Liver (tissue), 9 donors: Measurements from ENCODE around the gene C11orf21. TPM values are rescaled to one million over a fixed set of nuclear protein-coding genes. Genes with fewer than 3 reads are reported as not detected.

ENCODE experiments used
- DNase-seq: peaks from one replicate; pipeline ENCODE4 v3.0.0-alpha.2; 2017; ENCODE audit warnings: low spot score
- H3K27ac ChIP-seq, 2 donors: one replicate each; pipeline ENCODE4 v1.7.0; 2013; ENCODE audit warnings: inconsistent platforms in 2 of 2, low read length in 2 of 2, control low read depth in 1 of 2, low read depth in 1 of 2, mild to moderate bottlenecking in 1 of 2
- H3K27me3 ChIP-seq, 4 donors: one replicate each; pipeline versions ENCODE4 v1.6.1 to v1.7.0; 2013; ENCODE audit warnings: low read length in 3 of 4, inconsistent platforms in 1 of 4, mild to moderate bottlenecking in 1 of 4, moderate library complexity in 1 of 4; ENCODE audit not compliant: control insufficient read depth in 4 of 4, insufficient read depth in 4 of 4
- H3K36me3 ChIP-seq, 4 donors: one replicate each; pipeline versions ENCODE4 v1.6.1 to v1.7.0; 2013; ENCODE audit warnings: low read length in 3 of 4, mild to moderate bottlenecking in 3 of 4, low read depth in 1 of 4, moderate library complexity in 1 of 4; ENCODE audit not compliant: control insufficient read depth in 4 of 4, insufficient read depth in 3 of 4
- H3K4me1 ChIP-seq, 4 donors: one replicate each; pipeline versions ENCODE4 v1.6.1 to v1.7.0; 2013; ENCODE audit warnings: low read length in 3 of 4, mild to moderate bottlenecking in 3 of 4, moderate library complexity in 1 of 4; ENCODE audit not compliant: control insufficient read depth in 4 of 4, insufficient read depth in 4 of 4
- H3K4me3 ChIP-seq, 3 donors: one replicate each; pipeline versions ENCODE4 v1.6.1 to v1.7.0; 2013; ENCODE audit warnings: low read length in 3 of 3, control low read depth in 1 of 3, low read depth in 1 of 3, mild to moderate bottlenecking in 1 of 3
- H3K9ac ChIP-seq, 2 donors: one replicate each; pipeline ENCODE4 v1.7.0; 2013; ENCODE audit warnings: low read length in 2 of 2, mild to moderate bottlenecking in 2 of 2, moderate library complexity in 2 of 2, control low read depth in 1 of 2, low read depth in 1 of 2
- H3K9me3 ChIP-seq, 4 donors: one replicate each; pipeline versions ENCODE4 v1.6.1 to v1.7.0; 2013; ENCODE audit warnings: low read length in 3 of 4; ENCODE audit not compliant: control insufficient read depth in 4 of 4
- EGR1 ChIP-seq, 2 donors: IDR thresholded peaks; 2 replicates each; pipeline ENCODE4 v1.6.1; 2016 to 2018; ENCODE audit warnings: antibody characterized with exemption in 2 of 2, low read depth in 2 of 2
- FOXA1 ChIP-seq: IDR thresholded peaks from 2 replicates; pipeline ENCODE4 v1.6.1; 2016; ENCODE audit warnings: antibody characterized with exemption
- FOXA2 ChIP-seq: IDR thresholded peaks from 2 replicates; pipeline ENCODE4 v1.6.1; 2016; ENCODE audit warnings: antibody characterized with exemption
- GABPA ChIP-seq, 2 donors: IDR thresholded peaks in 1 of 2; conservative IDR thresholded peaks in 1 of 2; 2 replicates each; pipeline ENCODE4 v1.6.1; 2016; ENCODE audit warnings: antibody characterized with exemption in 2 of 2, mild to moderate bottlenecking in 1 of 2, moderate library complexity in 1 of 2
- HNF4A ChIP-seq, 2 donors: conservative IDR thresholded peaks; 2 replicates each; pipeline ENCODE4 v1.6.1; 2016; ENCODE audit warnings: antibody characterized with exemption in 2 of 2, mild to moderate bottlenecking in 2 of 2
- HNF4G ChIP-seq: IDR thresholded peaks from 2 replicates; pipeline ENCODE4 v1.6.1; 2016; ENCODE audit warnings: antibody characterized with exemption
- JUND ChIP-seq, 2 donors: IDR thresholded peaks; 2 replicates each; pipeline ENCODE4 v1.6.1; 2016; ENCODE audit warnings: antibody characterized with exemption in 2 of 2
- NR2F2 ChIP-seq: IDR thresholded peaks from 2 replicates; pipeline ENCODE4 v1.6.1; 2016; ENCODE audit warnings: antibody characterized with exemption
- RAD21 ChIP-seq, 2 donors: IDR thresholded peaks; 2 replicates each; pipeline ENCODE4 v1.6.1; 2016; ENCODE audit warnings: antibody characterized with exemption in 2 of 2, mild to moderate bottlenecking in 2 of 2
- RXRA ChIP-seq, 2 donors: IDR thresholded peaks; 2 replicates each; pipeline ENCODE4 v1.6.1; 2017 to 2018; ENCODE audit warnings: antibody characterized with exemption in 2 of 2, mild to moderate bottlenecking in 1 of 2
- TAF1 ChIP-seq: conservative IDR thresholded peaks from 2 replicates; pipeline ENCODE4 v1.6.1; 2016; ENCODE audit warnings: antibody characterized with exemption, mild to moderate bottlenecking
- YY1 ChIP-seq: IDR thresholded peaks from 2 replicates; pipeline ENCODE4 v1.6.1; 2016; ENCODE audit warnings: antibody characterized with exemption, mild to moderate bottlenecking
- WGBS: extraction: QIAGEN DNeasy Blood & Tissue Kit; methylation state at CpG from one replicate; pipeline ENCODE4 v1.1.7; 2013; 5-methylcytosine and 5-hydroxymethylcytosine counted together
- polyA plus RNA-seq, 2 donors: library from polyadenylated mRNA; stranded (reverse) in 1 of 2; unstranded in 1 of 2; fragments of 200-250 nt in 1 of 2; fragments of >200 nt in 1 of 2; fragmentation: Nextera tagmentation in 1 of 2; extraction: Ambion mirVana in 1 of 2; gene quantifications; one replicate each; pipeline versions ENCODE4 v1.2.1 to v1.2.3, GENCODE V29; 2013 to 2015
- total RNA-seq, 2 donors: library from RNA; depleted of rRNA; stranded (reverse); fragments of >200 nt; gene quantifications; one replicate each; pipeline ENCODE4 v1.2.3, GENCODE V29; 2014
- TF ChIP-seq, protein P1 (sequence below): fragments of 150-350 bp; IDR thresholded peaks from 2 replicates; pipeline ENCODE4 v1.5.1; 2017; ENCODE audit warnings: improper control_type of control experiment, low read depth, low read length; ENCODE audit not compliant: missing input control
- TF ChIP-seq, protein P2 (sequence below): IDR thresholded peaks from 2 replicates; pipeline ENCODE4 v1.6.1; 2016; ENCODE audit warnings: antibody characterized with exemption
- TF ChIP-seq, protein P3 (sequence below): IDR thresholded peaks from 2 replicates; pipeline ENCODE4 v1.6.1; 2016; ENCODE audit warnings: antibody characterized with exemption
- donor health status: healthy.
- donor health status: healthy.
- donor health status: healthy.
- donor health status: healthy.
- donor health status: healthy.

C11orf21 gene
- total and polyA plus RNA-seq, 4 donors, result 0.14 to 16.2 (median 0.44) TPM

DNA sequence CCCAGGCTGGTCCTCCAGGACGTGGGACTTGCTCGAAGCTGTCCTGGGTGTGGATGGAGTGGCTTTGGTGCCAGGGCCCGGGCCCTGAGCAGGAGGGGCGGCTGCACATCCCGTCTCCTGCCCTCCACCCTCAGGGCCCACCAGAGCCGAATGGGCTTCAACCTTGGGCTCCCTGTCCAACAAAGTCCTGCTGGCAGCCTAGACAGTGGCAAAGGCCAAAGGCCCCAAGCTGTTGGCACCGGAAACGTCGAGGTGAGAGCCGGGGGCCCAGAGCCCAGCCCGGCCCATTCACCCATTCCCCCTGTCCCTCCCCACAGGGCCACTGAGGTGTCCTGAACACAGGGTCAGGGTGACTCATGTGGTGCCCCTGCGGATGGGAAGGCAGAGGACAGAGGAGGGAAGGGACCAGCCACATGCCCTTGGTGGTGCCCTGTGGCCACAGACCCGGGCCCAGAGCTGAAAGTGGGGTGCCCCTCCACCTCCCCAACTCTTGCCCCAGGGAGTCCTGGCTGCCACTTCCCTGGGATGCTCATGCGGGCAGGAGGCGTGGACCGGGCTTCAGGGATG, 9.2 kb upstream of the C11orf21 start:
- 81% methylated on average over 16 of the region's 16 CpGs for WGBS
- TF ChIP-seq TAF1 (no peak), JUND (IDR thresholded peaks at IDR 0.05) (no peak), FOXA1 (no peak), HNF4A (conservative IDR thresholded peaks at IDR 0.05) (no peak), NR2F2 (no peak), RXRA (IDR thresholded peaks at IDR 0.05) (no peak), RAD21 (IDR thresholded peaks at IDR 0.05) (no peak), HNF4G (no peak), GABPA (IDR thresholded peaks at IDR 0.05 in 1 of 2, conservative IDR thresholded peaks at IDR 0.05 in 1 of 2) (no peak), FOXA2 (no peak), YY1 (no peak)
- TF ChIP-seq, protein P1, sequence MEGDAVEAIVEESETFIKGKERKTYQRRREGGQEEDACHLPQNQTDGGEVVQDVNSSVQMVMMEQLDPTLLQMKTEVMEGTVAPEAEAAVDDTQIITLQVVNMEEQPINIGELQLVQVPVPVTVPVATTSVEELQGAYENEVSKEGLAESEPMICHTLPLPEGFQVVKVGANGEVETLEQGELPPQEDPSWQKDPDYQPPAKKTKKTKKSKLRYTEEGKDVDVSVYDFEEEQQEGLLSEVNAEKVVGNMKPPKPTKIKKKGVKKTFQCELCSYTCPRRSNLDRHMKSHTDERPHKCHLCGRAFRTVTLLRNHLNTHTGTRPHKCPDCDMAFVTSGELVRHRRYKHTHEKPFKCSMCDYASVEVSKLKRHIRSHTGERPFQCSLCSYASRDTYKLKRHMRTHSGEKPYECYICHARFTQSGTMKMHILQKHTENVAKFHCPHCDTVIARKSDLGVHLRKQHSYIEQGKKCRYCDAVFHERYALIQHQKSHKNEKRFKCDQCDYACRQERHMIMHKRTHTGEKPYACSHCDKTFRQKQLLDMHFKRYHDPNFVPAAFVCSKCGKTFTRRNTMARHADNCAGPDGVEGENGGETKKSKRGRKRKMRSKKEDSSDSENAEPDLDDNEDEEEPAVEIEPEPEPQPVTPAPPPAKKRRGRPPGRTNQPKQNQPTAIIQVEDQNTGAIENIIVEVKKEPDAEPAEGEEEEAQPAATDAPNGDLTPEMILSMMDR, result no peak
- TF ChIP-seq, protein P2, sequence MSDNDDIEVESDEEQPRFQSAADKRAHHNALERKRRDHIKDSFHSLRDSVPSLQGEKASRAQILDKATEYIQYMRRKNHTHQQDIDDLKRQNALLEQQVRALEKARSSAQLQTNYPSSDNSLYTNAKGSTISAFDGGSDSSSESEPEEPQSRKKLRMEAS, result no peak
- no peak overlapping the region for H3K27ac ChIP-seq
- no peaks in the 10 kb centered on the region for H3K27me3 ChIP-seq
- no peaks in the 10 kb centered on the region for H3K9me3 ChIP-seq
- H3K36me3 ChIP-seq, result no peaks in the 10 kb centered on the region
- no peak overlapping the region for H3K9ac ChIP-seq
- peaks cover 3 to 20% (median 10%) of the 10 kb centered on the region in 4 donors for H3K4me1 ChIP-seq
- no peak overlapping the region for H3K4me3 ChIP-seq
- DNase-seq, result no peak

DNA sequence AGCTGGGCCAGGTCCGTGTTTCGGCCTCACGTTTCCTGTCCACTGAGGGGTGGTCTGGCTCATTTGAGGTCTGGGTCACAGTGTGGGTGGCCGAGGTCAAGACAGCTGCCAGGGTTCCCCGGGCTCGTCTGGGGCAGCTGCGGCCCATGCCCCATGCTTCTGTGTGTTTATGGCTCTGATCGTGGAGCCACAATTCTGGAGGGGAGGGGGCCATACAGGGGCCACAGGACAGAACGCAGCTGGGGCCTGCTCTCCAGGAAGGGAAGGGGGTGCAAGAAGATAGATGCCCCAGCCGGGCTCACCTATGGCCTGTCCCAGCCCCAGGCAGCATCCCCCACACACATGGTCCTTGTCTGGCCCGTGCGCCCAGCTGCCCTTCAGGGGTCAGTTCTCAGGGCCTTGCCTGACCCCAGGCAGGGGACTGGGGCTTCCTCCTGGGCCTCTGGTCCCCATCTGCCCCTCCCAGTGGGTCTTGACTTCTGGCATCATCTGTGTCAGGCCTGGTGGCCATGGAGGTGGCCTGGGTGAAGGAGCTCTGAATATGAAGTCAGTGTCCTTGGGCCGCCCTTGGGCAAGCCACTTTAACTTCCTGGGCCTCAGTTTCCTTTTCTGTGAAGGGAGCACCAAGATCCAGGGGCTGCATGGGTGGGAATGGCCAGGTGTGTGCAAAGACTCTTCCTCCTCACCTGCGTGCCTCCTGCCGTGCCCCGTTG, 8.5 kb upstream of the C11orf21 start:
- peak; percentile 37 for DNase-seq
- no peak overlapping the region for H3K27ac ChIP-seq
- H3K9me3 ChIP-seq, result no peaks in the 10 kb centered on the region
- H3K27me3 ChIP-seq, result no peaks in the 10 kb centered on the region
- WGBS, result 87% methylated on average over 16 of the region's 16 CpGs
- TF ChIP-seq YY1, result no peak
- TF ChIP-seq RXRA (IDR thresholded peaks at IDR 0.05), result no peak
- TF ChIP-seq FOXA1, result no peak
- TF ChIP-seq JUND (IDR thresholded peaks at IDR 0.05), result no peak
- no peak for TF ChIP-seq RAD21 (IDR thresholded peaks at IDR 0.05)
- TF ChIP-seq, protein P2, result no peak
- TF ChIP-seq, protein P3, sequence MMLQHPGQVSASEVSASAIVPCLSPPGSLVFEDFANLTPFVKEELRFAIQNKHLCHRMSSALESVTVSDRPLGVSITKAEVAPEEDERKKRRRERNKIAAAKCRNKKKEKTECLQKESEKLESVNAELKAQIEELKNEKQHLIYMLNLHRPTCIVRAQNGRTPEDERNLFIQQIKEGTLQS, result no peak
- TF ChIP-seq GABPA (IDR thresholded peaks at IDR 0.05 in 1 of 2, conservative IDR thresholded peaks at IDR 0.05 in 1 of 2), result no peak
- no peak for TF ChIP-seq EGR1 (IDR thresholded peaks at IDR 0.05; ENCODE audit: low read depth in 2 of 2)
- TF ChIP-seq TAF1, result no peak
- no peak overlapping the region for H3K9ac ChIP-seq
- H3K4me3 ChIP-seq, result no peak overlapping the region
- peaks cover 7 to 24% (median 15%) of the 10 kb centered on the region in 4 donors for H3K4me1 ChIP-seq
- no peaks in the 10 kb centered on the region for H3K36me3 ChIP-seq
